ENCODE data around the gene CAPN10.

- TF ChIP-seq CTCF (IDR thresholded peaks at IDR 0.05 in 4 of 5, conservative IDR thresholded peaks at IDR 0.05 in 1 of 5) = no peak
- TF ChIP-seq POLR2A (IDR thresholded peaks at IDR 0.05) = no peak
Measured at GRCh38 chr2:240618776-240619175, 32.2 kb downstream of the CAPN10 start.
